Measurements from ENCODE around the gene CCDC39.

CCDC39 gene

GRCh38 chr3:180679178-180680096 lies at the start of gene CCDC39:
TSS of gene CCDC39 (minus strand) at chr3:180679489. CDS start at chr3:180679380, 109 bp downstream.
- DNase-seq: no peak

DNA sequence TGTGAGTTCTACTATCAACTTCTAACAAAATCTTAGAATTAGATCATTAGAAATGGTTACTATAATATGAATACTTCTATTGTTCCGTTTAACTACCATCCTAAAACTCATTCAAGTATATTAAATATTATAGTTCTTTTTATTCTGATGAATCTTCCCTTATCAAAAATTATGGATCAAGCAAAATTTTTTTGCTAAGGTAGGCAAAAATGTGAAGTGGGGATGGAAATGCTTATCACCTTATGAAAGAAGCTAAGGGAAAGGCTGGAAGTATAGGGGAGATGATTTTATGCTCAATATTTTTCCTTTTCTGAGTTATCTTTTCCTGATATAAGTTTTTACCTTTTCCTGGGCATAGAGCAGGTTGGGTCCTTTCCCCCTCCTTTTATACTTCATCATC lies 40.7 kb upstream of the CCDC39 start:
- DNase-seq: no peak

DNA sequence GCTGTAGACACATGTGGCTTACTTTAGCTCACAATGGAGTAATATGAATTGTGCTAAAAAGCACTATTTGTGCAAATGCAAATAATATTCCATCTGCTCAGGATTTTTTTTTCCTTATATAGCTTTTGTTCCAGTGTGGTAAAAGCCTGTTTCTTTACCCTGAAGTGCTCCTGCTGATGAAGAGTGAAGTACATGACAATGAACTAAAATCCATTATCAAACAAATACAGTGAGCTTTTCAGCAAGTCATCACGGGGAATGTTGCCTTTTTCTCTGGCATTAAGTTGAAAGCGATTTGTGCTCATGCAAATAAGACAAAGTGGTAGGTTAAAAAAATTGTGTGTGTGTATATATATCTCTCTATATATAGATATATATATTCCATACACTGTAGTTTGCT lies 28.6 kb upstream of the CCDC39 start:
- no peak for DNase-seq

GRCh38 chr3:180705619-180706018 lies 26.3 kb upstream of the CCDC39 start:
- DNase-seq: no peak

DNA sequence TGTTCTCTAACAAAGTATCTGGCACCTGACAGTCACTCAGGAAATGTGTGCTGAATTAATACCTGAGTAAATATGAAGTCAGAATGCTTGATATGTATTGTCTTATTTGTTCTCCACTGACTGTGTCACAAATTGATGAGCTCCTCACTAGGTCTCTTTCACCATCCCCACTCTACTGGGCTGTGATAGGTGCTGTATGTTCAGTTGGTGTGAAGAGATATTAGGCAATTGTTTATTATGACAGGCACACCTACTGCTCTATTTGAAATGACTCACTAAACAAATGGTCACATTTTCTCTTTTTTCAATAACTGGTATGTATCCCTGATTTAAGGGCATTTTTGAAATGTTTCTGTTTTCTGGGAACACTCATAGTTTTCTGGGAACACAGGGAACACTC lies 25.2 kb upstream of the CCDC39 start:
- DNase-seq: no peak

GRCh38 chr3:180700941-180701340 lies 21.7 kb upstream of the CCDC39 start:
- no peak for DNase-seq

- DNase-seq: no peak
Measured at GRCh38 chr3:180698760-180699270, 19.5 kb upstream of the CCDC39 start.

- DNase-seq: no peak
Measured at GRCh38 chr3:180694321-180694720, 15.0 kb upstream of the CCDC39 start.

- DNase-seq: no peak
Measured at GRCh38 chr3:180693656-180694055, 14.4 kb upstream of the CCDC39 start.

DNA sequence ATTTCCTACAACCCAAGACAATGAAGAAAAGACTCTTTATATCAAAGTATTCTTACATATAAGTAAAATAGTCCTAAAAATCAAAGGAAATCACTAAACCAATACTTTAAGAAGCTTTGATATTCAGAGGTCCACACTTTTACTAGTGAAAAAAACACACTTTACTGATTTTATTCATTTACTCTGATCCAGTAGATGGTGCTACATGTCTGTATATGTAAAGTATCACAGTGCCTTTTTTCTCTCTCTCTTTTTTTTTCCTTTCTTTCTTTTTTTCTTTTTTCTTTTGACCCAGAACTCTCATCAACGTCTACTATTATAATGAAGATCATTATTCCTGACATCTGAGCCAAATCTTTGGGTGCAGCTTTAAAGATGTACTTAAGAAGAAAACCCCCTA lies 10.8 kb upstream of the CCDC39 start:
- no peak for DNase-seq

DNA sequence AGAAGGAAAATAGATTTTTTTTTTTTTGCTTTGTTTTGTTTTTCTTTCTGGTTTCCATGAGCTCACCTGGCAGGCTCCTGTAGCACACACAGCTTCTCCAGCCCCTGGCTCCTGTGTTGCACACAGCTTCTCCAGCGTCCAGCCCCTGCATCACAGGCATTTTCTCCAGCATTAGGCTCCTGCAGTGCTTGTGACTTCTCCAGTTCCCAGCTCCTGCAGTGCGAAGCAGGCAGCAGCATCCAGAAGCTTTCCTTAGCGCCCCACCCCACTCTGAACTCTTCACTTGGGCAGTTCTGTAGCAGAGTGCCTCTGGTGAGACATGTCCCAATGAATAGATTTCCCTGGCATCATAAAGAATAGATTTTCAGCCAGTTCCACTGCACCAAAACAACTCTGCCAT lies 5.5 kb upstream of the CCDC39 start:
- no peak for DNase-seq

DNA sequence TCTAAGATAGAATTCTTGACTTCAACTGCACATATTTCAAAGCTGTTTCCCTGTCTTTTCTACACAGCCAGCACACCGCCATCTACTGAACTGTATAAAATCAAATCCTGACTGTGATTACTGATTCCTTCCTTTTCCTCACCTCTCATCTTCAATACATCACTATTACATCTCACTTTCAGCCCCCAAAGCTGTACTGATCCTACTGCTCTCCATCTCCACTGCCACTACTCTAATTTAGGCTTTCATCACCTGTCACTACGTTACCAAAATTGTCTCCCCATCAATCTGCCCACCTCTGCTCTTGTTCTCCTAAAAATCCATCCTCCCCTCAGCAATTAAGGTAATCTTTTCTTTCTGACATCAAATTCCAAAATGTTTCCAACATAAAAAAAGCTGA lies 4.5 kb upstream of the CCDC39 start:
- no peak for DNase-seq

- no peak for DNase-seq
Measured at GRCh38 chr3:180680097-180680430, 775 bp upstream of the CCDC39 start.

GRCh38 chr3:180678231-180678630 lies 1.1 kb downstream of the CCDC39 start:
- DNase-seq: no peak

DNA sequence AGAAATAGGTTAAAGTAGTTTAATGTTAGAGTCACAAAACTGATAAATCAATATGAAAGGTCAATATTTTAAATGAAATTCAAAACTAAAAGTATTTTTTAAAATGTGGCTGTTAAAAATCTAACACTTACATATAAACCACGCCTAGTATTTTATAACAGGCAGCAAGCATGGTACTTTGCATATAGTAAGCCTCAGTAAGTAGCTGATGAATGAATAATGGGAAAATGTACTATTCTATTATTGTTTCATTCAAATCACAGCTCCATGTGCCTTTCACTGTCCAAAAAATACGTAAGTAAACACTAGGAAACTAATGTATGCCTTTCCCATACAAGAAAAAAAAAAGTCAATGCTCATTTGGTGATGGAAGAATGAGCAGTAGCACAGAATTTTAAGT lies 17.8 kb downstream of the CCDC39 start:
- DNase-seq: no peak

DNA sequence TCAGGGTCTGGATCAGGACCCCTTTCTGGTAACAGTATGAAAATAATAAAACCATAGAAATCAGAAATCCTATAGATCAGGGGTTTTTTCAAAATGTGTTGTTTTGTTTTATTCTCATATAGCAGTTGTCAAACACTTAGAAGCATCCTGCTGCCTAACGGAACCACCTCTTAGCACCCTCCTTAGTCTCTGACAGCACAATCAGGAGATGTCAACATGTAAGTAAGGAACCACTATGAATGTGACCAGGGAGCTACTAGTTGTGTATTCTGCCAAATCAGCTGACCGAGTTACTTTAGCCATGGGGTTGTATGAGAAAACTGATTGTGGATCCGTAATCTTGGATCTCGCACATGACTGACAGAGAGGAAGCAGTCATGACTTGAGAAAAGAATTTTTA lies 22.2 kb downstream of the CCDC39 start:
- no peak for DNase-seq

- no peak for DNase-seq
Measured at GRCh38 chr3:180656406-180656805, 22.9 kb downstream of the CCDC39 start.

- no peak for DNase-seq
Measured at GRCh38 chr3:180646187-180646790, 33.0 kb downstream of the CCDC39 start.

- no peak for DNase-seq
Measured at GRCh38 chr3:180640987-180641386, 38.3 kb downstream of the CCDC39 start.

GRCh38 chr3:180633722-180634121 lies 45.6 kb downstream of the CCDC39 start:
- no peak for DNase-seq

- DNase-seq: no peak
Measured at GRCh38 chr3:180631317-180631716, 48.0 kb downstream of the CCDC39 start.

DNA sequence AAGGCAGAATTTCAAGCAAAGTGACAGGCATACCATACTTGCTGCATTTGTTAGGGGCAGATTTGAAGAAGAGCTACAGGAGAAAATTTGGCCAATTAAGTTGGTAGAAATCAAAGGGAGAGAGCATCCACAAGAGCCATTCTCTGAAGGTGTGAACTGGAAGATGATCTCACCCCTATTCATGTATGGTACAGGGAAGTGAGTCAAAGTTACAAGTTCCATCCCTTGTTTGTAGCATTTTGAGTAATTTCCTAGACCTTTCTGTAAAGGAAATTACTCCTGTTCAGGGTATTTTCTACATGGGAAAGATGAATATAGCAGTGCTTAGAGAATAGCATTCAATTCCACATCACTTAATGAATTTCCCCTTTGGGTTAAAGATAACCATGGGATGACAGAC lies 48.9 kb downstream of the CCDC39 start:
- DNase-seq: no peak

- no peak for DNase-seq
Measured at GRCh38 chr3:180626844-180627243, 52.4 kb downstream of the CCDC39 start.

DNA sequence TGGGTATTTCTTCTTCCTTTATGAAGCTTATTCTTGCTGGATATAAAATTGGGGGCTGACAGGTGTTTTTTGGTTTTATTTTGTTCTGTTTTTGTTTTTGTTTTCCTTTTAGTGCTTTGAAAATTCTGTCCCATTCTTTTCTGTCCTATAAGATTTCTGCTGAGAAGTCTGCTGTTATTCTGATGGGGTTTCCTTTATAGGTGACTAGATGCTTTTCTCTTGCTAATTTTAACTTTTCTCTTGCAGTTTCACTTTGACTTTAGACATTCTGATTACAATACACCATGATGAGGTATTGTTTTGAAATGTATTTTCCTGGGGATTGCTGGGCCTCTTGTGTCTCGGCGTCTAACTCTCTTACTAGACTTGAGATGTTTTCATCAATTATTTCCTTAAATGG lies 54.6 kb downstream of the CCDC39 start:
- DNase-seq: no peak
